Left ventricle myocardium inferior (tissue), 1 donor: ENCODE measurements around the gene STX17. TPM values are rescaled to one million over a fixed set of nuclear protein-coding genes. Genes with fewer than 3 reads are reported as not detected.
"Not testable (repeated sequence)": the region's sequence is repeated elsewhere in the genome, so short reads cannot be mapped to it uniquely, and the experiment has no call there.

Experiments used
- DNase-seq: peaks from one replicate; pipeline ENCODE4 v3.0.0-alpha.2; 2020
- H3K27ac ChIP-seq: fragments of 200-600 bp; replicated peaks from 2 replicates; pipeline ENCODE4 v1.8.0; 2021
- H3K27me3 ChIP-seq: fragments of 200-600 bp; 2 replicates; pipeline ENCODE4 v1.8.0; 2021; ENCODE audit warnings: low read depth
- H3K36me3 ChIP-seq: fragments of 200-600 bp; 2 replicates; pipeline ENCODE4 v1.8.0; 2021
- H3K4me1 ChIP-seq: fragments of 200-600 bp; 2 replicates; pipeline ENCODE4 v1.8.0; 2021
- H3K4me3 ChIP-seq: fragments of 200-600 bp; 2 replicates; pipeline ENCODE4 v1.8.0; 2021; ENCODE audit warnings: mild to moderate bottlenecking, moderate library complexity
- H3K9me3 ChIP-seq: fragments of 200-600 bp; replicated peaks from 2 replicates; pipeline ENCODE4 v1.8.0; 2021
- intact Hi-C: fragments of 100-400 bp; cut with micrococcal nuclease; formaldehyde crosslinking; loops from one replicate; pipeline ENCODE4 v1.11.0; 2022
- long read RNA-seq: library from polyadenylated mRNA; unstranded; transcript quantifications from one replicate; pipeline ENCODE4 v2.0.0, GENCODE V29; 2021
- total RNA-seq: library from RNA; stranded (reverse); fragmentation: NEBNext Ultra II Directional; extraction: Animal tissue kit (Norgen Biotek cat#: 25700); gene quantifications from one replicate; pipeline ENCODE4 v1.2.1, GENCODE V29; 2021
- TF ChIP-seq, protein P1 (sequence below): fragments of 200-600 bp; IDR thresholded peaks from 2 replicates; pipeline ENCODE4 v1.8.0; 2021; ENCODE audit warnings: antibody characterized with exemption, mild to moderate bottlenecking, borderline replicate concordance
- donor health status: DM: no; HTN: yes; CAD: no; lungs with severe emphysema.

Gene STX17
- total RNA-seq = 23.7 TPM
- long read RNA-seq, transcript STX17-201 (8 exons, 2,713 nt) = major isoform, 14 of 28 reads
- long read RNA-seq, partial matches to known transcripts = 4 of 28 reads
- long read RNA-seq, other reads (novel, unspliced or antisense) = 10 of 28 reads

DNA sequence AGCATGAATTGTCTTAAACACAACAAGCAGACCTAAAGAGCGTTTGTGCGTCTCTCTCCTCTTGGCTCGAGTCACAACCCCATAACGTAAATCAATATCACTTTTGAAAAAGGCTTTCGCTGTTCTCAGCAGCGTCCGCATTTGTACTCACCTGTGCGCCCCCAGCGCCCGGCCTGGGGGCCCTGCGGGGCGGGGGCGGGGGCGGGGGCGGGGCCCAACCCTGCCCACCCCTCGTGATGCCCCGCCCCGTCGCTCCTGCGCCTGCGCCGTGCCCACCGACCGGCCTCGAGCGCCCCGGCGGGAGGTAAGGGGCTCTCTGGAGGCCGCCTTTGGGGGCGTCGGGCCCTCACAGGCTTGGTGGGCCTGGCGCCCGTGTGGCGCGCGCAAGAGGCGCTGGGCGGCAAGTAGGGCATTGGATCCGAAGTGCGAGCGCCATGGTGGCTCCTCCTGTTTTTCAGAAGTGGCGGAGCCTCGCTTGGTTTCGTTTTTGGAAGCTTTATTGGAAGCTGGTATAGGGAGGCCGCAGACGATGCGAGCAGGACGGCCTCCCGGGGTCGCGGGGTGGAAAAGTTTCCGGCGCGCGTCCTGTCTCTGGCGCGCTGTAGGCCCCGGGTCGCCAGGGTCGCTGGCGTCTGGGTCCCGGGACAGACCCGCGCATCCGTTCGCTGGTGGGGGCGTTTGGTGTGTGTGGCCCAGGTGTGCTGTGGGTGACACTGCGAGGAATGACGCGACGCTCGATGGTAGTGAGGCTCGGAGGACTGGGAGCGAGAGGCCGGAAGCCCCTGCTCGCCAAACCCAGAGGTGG lies at the start of gene STX17:
TSS of gene STX17 (plus strand) at position 252 of the 805 bp plus-strand sequence. CDS start 8,586 bp downstream, outside the sequence.
- peak within 1 kb of the TSS; percentile 89 for H3K4me3 ChIP-seq
- H3K27me3 ChIP-seq = no peaks in the 10 kb centered on the region
- TF ChIP-seq, protein P1, sequence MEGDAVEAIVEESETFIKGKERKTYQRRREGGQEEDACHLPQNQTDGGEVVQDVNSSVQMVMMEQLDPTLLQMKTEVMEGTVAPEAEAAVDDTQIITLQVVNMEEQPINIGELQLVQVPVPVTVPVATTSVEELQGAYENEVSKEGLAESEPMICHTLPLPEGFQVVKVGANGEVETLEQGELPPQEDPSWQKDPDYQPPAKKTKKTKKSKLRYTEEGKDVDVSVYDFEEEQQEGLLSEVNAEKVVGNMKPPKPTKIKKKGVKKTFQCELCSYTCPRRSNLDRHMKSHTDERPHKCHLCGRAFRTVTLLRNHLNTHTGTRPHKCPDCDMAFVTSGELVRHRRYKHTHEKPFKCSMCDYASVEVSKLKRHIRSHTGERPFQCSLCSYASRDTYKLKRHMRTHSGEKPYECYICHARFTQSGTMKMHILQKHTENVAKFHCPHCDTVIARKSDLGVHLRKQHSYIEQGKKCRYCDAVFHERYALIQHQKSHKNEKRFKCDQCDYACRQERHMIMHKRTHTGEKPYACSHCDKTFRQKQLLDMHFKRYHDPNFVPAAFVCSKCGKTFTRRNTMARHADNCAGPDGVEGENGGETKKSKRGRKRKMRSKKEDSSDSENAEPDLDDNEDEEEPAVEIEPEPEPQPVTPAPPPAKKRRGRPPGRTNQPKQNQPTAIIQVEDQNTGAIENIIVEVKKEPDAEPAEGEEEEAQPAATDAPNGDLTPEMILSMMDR = peak; percentile 9
- peak; percentile 80 for DNase-seq
- H3K4me1 ChIP-seq = peaks cover 36% of the 10 kb centered on the region
- intact Hi-C loops = no loop called here
- no peaks in the 10 kb centered on the region for H3K9me3 ChIP-seq
- H3K36me3 ChIP-seq = peaks cover 2% of the 10 kb centered on the region
- H3K27ac ChIP-seq = peak within 1 kb of the TSS; percentile 97

DNA sequence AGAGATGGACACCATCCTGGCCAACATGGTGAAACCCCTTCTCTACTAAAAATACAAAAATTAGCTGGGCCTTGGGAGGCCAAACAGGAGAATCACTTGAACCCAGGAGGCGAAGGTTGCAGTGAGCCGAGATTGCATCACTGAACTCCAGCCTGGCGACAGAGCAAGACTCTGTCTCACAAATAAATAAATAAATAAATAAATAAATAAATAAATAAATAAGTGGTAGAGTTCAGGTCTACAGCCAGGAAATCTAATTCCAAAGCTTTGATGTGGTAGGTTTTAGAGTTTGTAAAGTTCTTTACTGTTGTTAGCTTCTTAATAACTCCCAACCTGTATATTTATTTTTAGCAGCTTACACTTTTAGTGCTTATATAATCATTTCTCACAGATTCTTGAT lies 48.9 kb upstream of the STX17 start:
- H3K27me3 ChIP-seq, H3K36me3 ChIP-seq, intact Hi-C loops, H3K4me1 ChIP-seq, DNase-seq, H3K9me3 ChIP-seq, H3K4me3 ChIP-seq, H3K27ac ChIP-seq: not testable (repeated sequence)

DNA sequence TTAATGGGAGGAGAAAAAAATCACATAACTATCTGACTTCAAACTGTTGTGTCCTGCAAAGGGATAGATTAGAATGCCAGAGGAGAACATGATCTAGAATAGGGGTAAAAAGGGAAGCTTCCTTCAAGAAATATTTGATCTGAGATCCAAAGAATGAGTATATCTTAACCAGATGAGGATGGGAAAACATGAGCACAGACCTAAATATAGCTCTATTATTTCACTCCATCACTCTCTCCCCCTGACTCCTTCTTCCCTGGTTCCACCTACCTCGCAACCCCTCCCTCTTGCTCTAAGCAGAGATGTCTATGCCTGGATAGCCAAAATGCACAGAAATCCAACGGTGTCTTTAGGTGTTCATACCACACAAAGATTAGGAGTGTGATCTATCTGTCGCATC lies 48.4 kb upstream of the STX17 start:
- H3K27ac ChIP-seq = no peak overlapping the region
- H3K4me1 ChIP-seq = no peaks in the 10 kb centered on the region
- no peaks in the 10 kb centered on the region for H3K9me3 ChIP-seq
- TF ChIP-seq, protein P1 = no peak
- H3K4me3 ChIP-seq = no peak overlapping the region
- H3K36me3 ChIP-seq = no peaks in the 10 kb centered on the region
- no peak for DNase-seq
- H3K27me3 ChIP-seq = no peaks in the 10 kb centered on the region
- intact Hi-C loops = no loop called here

DNA sequence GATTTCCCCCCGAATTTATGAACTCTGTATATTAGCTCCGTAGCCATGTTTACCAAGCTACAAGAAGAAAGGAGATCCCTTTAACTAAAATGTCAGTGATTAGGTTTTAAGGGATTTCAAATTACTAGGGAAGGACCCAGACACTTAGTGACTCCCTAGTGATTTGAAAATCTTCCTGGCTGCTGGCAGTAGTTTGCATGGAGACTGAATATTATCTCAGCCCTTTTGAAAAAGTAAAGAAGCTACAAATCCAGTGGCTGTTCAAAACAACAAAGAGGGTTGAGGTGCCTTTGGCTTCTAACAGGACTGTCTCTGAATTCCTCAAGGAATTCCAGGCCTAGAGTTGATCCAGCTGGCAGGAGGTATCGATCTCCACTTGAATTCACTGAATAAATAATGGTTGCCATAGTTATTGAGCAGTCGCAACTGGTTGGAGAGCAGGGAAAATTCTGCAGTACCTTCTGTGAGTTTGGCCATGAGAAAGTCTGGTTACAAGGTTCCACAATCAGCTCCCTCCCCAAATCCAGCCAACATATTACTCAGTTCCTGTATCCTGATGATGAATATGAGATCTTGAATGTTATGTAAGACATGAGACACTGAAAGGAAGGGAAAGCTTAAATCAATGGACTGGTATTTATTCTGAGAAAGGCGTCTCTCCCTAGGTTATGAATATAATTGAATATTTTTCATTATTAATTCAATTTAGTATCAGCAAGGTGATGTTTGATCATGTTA lies 47.0 kb upstream of the STX17 start:
- no peaks in the 10 kb centered on the region for H3K4me1 ChIP-seq
- H3K9me3 ChIP-seq = no peaks in the 10 kb centered on the region
- no peak overlapping the region for H3K4me3 ChIP-seq
- TF ChIP-seq, protein P1 = no peak
- no peaks in the 10 kb centered on the region for H3K27me3 ChIP-seq
- peaks cover 6% of the 10 kb centered on the region for H3K36me3 ChIP-seq
- intact Hi-C loops = no loop called here
- no peak for DNase-seq
- no peak overlapping the region for H3K27ac ChIP-seq

DNA sequence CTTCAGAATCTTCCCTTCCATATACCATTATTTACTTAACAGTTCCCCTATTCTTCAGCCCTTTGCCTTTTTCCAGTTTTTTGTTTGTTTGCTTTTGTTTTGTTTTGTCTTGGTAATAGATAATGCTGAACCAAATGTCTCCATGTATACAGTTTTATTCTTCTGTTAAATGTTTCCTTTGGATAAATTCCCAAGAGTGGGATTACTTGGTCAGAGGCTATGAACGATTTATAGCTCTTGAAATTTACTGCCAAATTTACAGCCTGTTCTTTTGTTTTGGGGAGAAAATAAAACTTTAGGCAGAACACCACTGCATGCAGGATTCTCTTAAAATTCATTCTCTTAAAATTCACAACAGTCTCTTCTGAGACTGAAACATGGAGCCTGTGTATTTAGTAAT lies 46.2 kb upstream of the STX17 start:
- H3K27ac ChIP-seq = no peak overlapping the region
- H3K9me3 ChIP-seq = no peaks in the 10 kb centered on the region
- TF ChIP-seq, protein P1 = no peak
- no peak overlapping the region for H3K4me3 ChIP-seq
- H3K36me3 ChIP-seq = peaks cover 6% of the 10 kb centered on the region
- no peak for DNase-seq
- no peaks in the 10 kb centered on the region for H3K4me1 ChIP-seq
- intact Hi-C loops = no loop called here
- no peaks in the 10 kb centered on the region for H3K27me3 ChIP-seq
